CD1c-positive myeloid dendritic cell (primary cell): ENCODE results near the gene PRLHR.
"Not testable (repeated sequence)": the region's sequence is repeated elsewhere in the genome, so short reads cannot be mapped to it uniquely, and the experiment has no call there.

ENCODE experiments used
- DNase-seq: peaks from one replicate; pipeline ENCODE4 v3.0.0-alpha.2; 2016; ENCODE audit errors: extremely low spot score

PRLHR gene

DNA sequence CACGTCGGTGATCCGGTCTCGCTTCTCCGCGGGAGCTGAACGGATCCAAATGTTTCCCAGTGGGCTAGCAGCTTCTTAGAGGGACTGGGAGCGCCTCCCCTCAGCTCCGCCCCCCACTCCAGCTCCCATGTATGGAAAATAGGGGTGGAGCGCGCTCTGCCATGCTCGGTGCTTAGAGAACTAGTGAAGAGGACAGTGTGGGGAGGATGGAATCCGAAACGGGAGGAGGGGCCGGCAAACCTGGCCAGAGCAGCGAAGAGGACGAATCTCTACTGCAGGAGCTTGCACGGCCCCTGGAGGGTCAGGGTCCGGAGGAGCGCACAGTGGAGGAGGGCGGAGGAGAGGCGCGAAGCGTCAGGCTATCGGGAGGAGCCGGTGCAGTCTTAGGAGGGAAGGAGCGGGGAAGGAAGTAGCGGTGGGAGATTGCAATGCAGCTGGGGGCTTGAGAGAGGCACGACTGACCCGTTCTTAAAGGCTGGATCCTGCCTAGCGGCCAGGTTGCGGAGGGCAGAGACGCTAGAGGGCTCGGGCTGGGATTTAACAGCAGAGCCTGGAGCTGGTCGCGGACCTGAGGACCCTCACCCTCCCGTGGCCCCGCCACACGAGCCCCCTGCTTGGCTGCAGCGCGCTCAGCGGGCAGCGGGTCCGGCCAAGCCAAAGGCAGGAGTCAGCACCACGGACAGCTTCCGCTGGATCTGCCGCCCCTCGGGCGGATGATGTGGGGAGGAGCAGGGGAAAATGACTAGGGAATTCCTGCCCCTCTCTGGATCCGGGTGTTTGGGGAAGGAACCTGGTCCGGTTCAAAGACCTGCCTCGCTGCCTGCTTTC is at the start of gene PRLHR:
TSS of gene PRLHR (minus strand) at position 51 of the 828 bp plus-strand sequence. CDS start 404 bp downstream, outside the sequence.
- DNase-seq, result no peak

GRCh38 chr10:118642228-118642627 is 46.8 kb upstream of the PRLHR start:
- no peak for DNase-seq

DNA sequence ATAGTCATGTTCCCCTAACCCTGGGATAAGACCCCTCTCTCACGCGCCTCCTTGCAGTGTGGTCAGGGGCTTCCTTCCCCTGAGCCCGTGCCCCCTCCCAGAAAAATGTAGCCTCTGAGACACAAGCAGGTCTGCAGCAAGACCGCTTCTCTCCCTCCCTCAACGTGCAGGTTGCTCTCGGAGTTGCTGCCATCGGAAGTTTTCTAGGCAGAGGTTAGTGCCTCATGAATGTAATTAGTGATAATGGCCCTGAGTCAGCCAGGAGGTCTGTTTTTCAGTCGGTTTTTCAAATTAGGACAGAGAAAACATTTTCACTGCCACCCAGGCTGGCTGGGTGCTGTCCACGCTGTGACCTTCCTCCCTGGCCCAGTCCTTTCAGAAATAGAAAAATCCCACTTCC is 43.2 kb upstream of the PRLHR start:
- DNase-seq, result no peak

- no peak for DNase-seq
These were observed 40.4 kb upstream of the PRLHR start for GRCh38 chr10:118635674-118636402.

DNA sequence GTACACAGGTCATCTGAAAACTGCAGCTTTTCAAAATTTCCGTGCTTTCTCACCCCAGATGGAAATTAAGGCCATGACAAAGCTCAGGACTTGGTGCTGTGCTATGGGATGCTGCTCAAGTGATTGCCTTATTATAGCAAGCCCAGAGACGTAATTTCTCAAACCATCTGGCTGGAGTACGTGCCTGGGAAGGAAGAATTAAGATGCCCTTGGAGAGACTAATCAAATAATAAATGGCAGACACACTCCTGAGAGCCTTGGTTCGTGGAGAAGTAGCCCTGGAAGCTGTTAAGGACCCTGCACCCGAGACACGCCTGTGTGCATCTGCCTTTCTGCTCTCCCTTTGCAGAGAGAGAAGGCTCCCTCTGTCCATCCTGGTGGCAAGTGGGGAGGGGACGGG is 38.3 kb upstream of the PRLHR start:
- no peak for DNase-seq

- DNase-seq, result no peak
These were observed 33.8 kb upstream of the PRLHR start for GRCh38 chr10:118629211-118629610.

- DNase-seq, result no peak
These were observed 32.9 kb upstream of the PRLHR start for GRCh38 chr10:118628397-118628796.

GRCh38 chr10:118626953-118627352 is 31.5 kb upstream of the PRLHR start:
- no peak for DNase-seq

DNA sequence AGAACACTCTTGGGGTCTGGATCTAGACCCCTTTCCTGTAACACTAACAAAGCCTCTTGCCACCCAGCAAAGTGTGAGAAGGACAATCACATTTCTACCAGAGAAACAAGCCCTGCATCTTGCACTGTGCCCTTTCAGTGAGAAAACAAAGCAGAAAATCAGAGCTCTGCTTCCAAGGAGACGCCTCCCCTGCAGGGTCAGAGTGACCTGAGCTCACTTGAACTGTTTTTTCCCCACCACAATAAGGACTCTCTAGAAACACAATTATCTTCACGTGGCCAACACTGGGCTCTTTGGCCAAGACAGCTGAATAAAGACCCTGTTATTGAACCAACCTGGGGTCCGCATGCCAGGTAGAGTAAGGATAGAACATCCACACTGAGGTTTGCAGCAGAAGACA is 30.1 kb upstream of the PRLHR start:
- no peak for DNase-seq

DNA sequence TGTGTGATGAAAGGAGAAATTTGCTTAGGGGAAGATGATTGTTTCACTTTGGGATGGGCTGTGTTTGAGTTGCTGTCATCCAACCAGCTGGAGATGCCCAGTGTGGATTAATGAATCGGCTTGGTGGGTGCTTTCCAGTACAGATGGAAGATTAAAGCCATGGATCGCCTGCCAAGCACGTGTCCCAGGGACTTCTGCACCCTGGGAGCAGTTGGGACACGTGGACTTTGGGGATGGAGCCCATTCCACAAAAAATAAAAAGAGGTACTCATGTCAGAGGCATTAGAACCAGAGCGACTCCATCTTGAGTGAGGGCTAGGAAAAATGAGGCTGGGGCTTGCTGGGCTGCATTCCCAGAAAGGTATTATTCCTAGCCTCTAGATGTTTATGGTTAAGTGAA is 29.3 kb upstream of the PRLHR start:
- DNase-seq, result no peak

DNA sequence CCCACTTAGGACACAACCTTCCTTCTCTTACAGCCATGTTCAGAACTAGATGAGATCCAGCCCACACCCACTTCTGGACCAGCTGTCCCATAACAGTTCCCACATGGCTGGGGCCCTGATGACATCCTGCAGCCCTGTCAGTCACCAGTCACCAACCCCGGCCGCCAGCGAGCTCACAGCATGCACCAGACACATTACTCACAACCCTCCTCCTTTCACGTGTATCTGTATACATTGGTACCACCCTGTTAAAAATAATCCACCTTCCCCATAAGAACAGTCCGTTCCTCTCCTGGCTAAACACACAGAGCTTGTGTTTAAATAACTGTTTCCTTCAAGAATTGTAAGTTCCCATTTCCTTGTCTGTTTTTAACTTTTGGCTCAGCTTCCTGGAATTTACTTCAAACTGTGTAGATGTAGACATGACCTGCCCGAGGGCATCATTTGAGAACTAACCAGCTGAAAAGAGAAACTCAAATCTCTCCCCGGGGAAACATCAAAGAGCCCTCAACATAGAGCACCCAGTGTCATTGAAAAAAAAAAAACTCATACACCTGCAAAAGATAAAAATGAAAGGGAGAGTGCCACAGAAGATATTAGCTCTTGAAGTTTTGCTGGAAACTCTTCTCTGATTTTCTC is 26.0 kb upstream of the PRLHR start:
- DNase-seq, result no peak

DNA sequence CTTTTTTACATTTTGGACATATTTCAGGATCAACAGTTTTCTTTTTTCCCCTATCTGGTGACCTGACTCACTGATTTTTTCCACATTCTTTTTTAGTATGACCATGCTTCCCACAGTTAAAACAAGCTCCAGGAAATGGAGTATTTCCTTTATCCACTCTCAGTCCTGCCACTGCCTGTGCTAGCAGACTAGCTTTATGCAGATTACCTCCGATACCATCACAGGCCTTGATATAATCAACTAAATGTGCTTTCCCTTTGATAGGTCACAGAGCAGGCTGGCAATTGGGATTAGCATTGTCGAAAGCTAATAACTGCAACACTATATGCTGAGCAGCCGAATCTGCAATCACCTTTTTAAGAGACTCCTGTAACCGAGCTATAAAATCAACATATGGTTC is 18.4 kb upstream of the PRLHR start:
- not testable (repeated sequence) for DNase-seq

- no peak for DNase-seq
These were observed 15.1 kb upstream of the PRLHR start for GRCh38 chr10:118610577-118610976.

- no peak for DNase-seq
These were observed 12.4 kb upstream of the PRLHR start for GRCh38 chr10:118607768-118608354.

GRCh38 chr10:118605694-118606093 is 10.2 kb upstream of the PRLHR start:
- no peak for DNase-seq

DNA sequence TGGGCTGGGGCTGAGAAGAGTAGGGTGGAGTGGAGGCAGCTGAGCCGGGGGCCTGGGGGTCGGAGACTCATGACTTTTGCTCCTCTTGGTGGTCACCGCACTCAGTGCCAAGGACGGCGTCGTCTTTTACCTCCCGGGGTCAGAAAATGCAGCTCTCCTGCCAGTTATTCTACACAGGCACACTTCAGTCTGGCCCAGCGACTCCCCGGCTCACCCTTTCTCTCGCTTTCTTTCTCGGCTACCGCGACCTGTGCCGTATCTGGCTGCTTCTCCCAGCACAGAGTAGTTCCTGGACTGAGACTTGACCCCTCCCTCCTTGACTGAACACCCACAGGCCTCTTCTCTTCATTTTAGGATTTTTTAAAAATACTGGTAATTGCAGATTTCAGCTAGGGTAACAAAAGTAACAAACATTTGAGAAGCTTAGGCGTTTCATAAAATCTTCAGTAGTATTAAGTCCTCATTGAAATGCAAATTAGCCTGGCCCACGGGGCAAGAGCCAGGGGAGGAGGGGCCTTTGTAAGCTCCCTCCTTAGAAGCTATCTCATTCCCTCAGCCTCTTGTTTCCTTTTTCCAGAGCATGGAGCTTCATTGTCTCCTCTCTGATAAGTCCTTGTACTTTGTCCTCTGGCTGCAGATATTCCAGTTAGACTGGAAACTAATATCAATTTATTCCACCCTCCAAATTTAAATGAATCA is 1.1 kb upstream of the PRLHR start:
- no peak for DNase-seq

DNA sequence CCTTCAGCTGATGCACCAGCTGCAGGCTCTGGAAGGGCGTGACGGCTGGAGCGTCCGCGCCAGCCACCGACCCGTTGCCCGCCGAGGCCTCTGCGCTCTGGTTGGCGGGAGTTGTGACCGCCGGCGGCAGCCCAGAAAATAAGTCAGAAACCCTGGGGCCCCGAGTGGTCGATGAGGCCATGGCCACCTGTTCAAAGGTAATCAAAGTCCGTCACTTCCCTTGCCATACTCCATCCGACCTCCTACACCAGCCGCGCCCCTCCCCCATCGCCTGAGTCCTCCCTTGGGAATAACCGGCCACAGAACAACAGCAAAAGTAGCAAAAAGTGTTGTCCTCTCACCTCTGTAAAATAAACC is 406 bp downstream of the PRLHR start:
- DNase-seq, result no peak

GRCh38 chr10:118594392-118595063 is 920 bp downstream of the PRLHR start:
- peak; percentile 41 for DNase-seq

DNA sequence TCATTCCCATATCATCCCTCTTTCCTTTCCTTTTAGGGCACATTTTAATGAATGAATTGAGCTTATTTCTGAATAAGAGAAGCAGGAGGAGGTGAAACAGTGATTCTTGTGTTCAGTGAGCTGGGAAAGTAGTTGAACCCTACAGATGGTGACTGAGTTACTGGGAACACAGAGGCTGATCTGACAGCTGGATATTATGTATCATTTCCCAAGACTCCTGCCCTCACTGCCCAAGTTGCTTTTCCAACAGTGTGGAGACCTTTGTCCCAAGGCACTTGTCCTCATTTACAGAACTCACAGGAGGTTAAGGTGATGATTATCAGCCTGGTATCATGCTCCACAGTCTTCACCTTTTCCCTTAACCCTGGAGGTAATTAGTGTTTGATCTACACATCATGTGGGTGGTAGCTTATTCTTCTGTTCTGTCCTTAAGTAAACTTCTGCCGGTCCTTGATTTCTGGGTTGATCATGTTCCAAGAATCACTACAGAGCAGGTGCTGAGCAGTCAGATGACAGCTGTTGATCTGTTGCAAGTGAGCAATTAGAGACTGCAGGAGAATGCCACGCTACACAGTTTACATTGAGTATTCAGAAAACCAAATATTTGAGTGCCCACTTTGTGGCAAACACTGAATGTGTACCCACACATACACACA is 2.6 kb downstream of the PRLHR start:
- DNase-seq, result no peak

GRCh38 chr10:118590334-118590733 is 5.1 kb downstream of the PRLHR start:
- DNase-seq, result no peak
